ENCODE results near the gene HES4.
"Not testable (repeated sequence)": the region's sequence is repeated elsewhere in the genome, so short reads cannot be mapped to it uniquely, and the experiment has no call there.

The HES4 gene

DNA sequence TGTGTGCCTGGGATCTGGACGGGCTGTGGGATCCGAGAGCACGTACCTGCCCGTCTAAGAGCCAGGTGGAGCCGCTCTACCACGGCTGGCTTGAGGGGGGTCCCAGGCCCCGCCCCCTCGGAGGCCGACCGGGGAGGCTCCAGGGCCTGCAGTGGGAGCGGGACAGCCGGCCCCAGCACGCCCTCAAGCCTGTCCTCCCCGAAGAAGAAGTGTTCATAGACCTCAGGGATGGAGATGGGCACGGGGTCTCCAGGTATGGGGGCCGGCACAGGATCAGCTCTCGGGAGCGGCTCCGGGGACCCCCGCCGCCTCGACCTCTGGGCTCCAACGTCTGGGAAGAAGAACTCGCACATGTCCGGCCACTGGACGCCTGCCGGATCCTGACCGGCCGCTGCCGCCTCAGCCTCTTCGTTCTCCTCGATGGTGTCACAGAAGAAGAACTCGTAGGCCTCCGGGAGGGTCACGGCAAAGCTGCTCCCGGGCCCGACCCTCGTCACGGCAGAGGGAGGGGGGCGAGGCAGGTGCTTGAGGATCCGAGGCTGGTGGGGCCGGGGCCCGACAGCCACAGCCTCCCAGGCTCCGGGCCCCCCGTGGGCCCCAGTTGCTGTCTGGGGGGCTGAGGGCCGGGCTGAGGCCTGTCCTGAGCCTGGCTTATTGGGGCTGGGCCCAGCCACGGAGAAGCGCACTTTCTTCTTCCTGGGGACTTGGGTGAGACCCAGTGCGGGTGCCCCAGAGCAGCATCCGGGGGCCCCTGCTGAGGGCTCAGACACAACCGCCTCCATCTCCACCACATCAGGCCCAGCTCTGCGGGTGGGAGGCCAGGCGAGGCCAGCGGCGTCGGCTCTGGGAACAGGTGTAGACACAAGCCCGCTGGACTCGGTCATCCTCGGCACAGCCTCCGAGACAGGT lies 20.8 kb downstream of the HES4 start:
- DNase-seq = no peak

DNA sequence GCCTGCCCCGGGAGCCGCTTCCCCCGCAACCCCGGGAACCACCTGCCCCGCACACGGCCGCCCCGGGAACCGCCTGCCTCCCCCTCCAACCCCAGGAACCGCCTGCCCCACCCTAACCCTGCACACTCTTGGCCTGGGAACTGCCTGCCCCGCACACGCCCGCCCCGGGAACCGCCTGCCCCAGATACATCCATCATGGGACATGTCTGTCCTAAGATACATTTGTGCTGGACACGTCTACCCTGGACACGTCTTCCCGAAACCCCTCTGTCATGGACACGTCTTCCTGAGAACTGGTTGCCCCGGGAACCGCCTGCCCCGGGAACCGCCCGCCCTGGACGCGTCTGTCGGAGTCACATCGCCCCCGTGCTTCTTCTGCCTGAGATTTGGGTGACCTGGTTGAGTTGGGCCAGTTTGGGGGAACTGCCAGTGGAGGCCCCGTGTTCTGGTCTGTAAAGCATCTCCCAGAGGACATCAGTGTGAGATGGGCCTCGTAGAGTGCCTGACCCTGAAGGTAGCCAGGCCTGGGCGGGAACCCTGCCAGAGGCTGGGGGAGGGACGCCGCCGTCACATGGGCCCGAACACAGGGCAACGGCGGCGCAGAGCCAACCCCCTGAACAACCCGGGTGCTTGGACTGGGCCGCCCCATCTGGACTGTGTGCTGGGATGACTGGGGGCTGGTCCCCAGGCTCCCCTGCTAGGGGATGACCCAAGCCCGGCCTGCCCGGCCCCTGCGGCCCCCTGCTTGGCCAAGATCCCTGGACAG lies 21.6 kb downstream of the HES4 start:
- no peak for DNase-seq

GRCh38 chr1:976791-977190 lies 23.1 kb downstream of the HES4 start:
- not testable (repeated sequence) for DNase-seq

DNA sequence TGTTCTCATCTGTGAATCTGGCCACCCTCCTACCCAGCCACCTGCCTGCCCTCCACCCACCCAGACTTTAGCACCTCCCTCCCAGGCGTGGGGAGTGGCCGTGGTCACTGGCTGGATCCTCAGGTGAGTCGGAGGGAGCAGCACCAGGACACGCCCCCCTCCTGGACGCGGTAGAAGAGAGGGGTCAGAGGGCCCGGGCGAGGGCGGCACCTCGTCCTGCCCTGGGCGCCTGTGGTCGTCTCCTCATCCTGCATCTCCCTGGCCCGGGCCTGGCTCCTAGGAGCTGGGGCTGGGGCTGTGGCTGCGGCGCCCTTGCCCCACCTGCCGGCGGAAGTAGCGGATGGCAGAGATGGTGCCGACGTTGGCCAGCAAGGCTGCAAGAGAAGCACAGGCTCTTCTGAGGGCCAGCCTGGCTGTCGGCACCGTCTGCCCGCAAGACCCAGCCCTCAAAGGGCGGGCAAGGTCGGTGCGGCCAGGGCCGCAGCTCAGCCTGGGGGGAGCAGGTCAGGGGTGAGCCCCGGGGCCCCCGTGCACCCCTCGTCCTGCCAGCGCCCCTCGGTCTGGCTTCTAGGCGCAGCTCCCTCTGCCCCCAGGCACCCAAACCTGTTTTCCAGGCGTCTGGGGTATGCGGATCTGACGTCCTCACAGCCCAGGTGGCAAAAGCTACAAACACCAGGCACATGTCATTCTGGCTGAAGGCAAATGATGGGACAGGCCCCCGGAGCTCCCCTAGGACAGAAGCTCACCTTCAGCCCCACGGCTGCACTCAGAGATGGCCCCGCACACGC lies 23.8 kb downstream of the HES4 start:
- DNase-seq = no peak

DNA sequence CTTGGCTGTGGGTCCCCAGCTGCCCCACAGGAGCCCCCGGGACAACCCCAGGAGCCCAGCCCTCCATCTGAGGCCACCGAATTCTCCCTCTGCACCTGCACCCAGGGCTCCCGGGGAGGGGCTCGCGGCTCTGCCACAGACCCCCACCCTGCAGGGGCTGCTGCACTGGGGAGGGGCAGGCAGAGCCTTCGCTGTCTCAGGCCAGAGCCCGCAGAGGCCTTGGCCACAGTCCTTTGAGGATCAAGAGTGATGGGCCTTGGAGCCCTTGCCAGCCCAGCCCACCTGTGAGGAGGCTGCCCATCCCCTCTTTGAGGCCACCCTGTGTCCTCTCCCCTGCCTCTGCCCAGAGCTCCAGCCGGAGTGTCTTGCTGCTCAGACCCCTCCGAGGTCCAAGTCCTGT lies 24.5 kb downstream of the HES4 start:
- no peak for DNase-seq

- no peak for DNase-seq
Measured at GRCh38 chr1:974687-975328, 25.1 kb downstream of the HES4 start.

DNA sequence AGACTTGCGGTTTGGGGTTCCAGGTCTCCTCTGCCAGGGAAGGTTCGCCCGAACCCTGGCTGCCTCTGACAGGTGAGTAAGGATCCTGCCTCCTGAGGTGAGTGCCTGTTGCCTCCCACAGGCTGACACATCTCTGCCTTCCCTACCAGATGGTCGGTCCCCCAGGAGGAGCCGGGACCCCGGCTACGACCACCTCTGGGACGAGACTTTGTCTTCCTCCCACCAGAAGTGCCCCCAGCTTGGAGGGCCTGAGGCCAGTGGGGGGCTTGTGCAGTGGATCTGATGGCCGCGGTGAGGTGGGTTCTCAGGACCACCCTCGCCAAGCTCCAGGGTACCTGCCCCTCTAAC lies 25.6 kb downstream of the HES4 start:
- no peak for DNase-seq

DNA sequence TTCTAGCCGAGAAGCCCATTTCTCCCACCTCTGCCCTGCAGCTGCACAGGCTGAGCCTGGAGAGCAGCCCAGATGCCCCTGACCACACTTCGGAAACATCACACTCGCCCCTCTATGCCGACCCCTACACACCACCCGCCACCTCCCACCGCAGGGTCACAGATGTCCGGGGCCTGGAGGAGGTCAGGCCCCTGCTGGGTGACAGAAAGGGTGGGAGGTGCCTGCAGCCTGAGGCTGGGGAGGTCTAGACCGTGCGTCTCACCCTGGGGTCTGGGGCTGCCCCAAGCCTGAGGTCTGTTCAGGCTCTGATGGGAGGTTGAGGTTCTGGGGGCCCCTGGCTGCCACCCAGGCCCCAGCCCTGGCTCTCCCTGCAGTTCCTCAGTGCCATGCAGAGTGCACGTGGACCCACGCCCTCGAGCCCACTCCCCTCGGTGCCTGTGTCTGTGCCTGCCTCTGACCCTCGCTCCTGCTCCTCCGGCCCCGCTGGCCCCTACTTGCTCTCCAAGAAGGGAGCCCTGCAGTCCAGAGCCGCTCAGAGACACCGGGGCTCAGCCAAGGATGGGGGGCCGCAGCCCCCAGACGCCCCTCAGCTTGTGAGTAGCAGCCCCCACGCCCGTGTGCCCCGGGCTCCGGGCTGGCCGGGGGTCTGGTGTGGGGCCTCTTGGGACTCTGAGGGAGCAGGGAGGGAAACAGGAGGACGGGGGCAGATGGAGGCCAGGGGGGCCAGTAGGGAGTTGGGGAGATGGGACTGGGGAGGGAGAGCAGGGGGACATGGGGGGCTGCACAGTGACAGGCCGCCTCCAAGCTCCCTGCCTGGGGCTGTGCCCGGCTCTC lies 26.2 kb downstream of the HES4 start:
- DNase-seq = no peak

GRCh38 chr1:972726-973458 lies 27.0 kb downstream of the HES4 start:
- DNase-seq = no peak

- no peak for DNase-seq
Measured at GRCh38 chr1:971751-972506, 28.0 kb downstream of the HES4 start.

GRCh38 chr1:970973-971730 lies 28.7 kb downstream of the HES4 start:
- no peak for DNase-seq

DNA sequence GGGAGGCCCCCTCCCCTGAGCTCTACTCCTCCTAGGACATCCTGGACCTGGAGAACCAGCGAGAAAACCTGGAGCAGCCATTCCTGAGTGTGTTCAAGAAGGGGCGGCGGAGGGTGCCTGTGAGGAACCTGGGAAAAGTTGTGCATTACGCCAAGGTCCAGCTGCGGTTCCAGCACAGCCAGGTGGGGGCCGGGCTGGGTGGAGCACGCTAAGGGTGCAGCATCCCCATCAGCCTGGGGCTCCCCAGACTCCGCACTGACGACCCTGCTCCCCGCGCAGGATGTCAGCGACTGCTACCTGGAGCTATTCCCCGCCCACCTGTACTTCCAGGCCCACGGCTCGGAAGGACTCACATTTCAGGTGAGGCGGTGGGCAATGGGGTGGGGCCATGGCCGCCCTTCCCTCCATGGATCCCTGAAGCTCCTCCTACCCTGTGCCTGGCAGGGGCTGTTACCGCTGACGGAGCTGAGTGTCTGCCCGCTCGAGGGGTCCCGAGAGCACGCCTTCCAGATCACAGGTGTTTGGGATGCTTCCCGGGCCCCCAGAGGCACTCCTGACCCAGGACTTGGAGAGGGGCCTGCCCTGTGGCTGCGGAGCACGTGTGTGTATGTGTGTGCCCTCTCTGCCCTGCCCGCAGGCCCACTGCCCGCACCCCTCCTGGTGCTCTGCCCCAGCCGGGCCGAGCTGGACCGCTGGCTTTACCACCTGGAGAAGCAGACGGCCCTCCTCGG lies 29.5 kb downstream of the HES4 start:
- DNase-seq = no peak

- no peak for DNase-seq
Measured at GRCh38 chr1:969260-969855, 30.5 kb downstream of the HES4 start.

- no peak for DNase-seq
Measured at GRCh38 chr1:967466-968343, 32.2 kb downstream of the HES4 start.

GRCh38 chr1:966704-967300 lies 33.1 kb downstream of the HES4 start:
- no peak for DNase-seq

DNA sequence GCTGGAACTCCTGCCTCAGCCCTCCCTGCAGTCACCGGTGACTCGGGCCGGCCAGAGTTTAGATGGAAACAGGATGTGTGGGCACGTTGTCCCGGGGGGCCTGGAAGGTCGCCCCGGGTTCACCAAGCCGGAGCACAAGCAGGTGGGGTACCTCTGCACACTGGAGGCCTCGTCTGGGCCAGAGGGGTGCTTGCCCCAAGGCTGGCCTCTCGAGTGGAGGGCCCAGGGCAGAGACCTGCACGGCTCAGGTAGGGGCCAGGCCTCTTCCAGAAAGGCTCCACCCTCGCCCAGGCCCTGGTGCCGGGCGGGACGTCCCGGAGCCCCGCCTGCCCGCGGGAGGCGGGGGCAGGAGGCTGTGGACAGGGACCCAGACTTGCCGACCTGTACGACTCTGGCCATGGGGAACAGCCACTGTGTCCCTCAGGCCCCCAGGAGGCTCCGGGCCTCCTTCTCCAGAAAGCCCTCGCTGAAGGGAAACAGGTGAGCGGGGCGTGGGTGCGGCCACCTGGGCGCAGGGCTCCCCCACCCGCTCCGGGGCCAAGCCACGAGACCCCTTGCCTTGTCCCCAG lies 33.7 kb downstream of the HES4 start, which contains the start of gene PLEKHN1:
PLEKHN1 (plus strand) TSS at position 348 of the 569 bp plus-strand sequence; CDS start at position 398, 50 bp downstream.
- no peak for DNase-seq
